GM21529 (cell line): ENCODE results near the gene SPNS3.

Experiments used
- ATAC-seq: cut with Tn5 transposase; IDR thresholded peaks from one replicate; pipeline ENCODE4 v1.9.1; 2021; ENCODE audit not compliant: unreplicated experiment

The SPNS3 gene

DNA sequence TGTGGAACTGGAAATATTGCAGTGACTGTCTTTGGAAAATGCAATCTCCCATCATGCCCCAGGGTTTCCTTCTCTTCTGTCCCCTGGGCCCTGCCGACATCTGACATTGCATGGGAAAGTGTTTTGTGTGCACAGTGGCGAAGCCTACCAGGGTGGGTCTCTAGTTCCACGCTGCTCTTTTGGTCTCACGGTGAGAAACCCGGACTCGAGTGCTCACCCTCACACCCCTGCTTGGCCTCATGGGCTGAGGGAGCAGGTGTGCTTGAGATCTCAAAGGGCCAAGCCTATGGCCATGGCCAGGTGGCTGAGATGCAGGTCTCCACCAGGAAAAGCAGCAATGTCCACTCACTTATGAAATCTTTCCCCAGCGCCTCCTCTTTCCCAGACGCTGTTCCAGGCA, 32.0 kb downstream of the SPNS3 start:
- ATAC-seq, result no peak

GRCh38 chr17:4467287-4467686, 33.5 kb downstream of the SPNS3 start:
- no peak for ATAC-seq

GRCh38 chr17:4469552-4469951, 35.8 kb downstream of the SPNS3 start:
- no peak for ATAC-seq

DNA sequence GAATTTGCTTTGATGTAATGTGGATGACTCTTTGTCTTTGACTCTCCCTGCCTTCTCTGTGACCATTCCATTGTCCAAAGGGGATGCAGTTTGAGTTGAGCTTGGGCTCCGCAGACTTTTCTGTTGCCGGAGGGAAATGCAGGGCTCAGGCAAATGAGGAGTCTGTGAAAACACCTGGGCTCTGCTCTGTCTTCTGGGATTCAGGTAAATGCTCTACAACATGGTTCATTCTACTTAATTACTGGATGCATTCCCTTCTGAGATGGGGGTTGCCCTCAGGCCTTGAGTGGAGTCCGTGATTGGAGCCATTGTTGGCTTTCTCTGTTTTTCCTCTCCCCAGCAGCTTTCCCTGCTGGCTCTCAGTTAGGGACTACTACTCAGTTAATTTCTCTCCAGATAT, 38.5 kb downstream of the SPNS3 start:
- no peak for ATAC-seq

DNA sequence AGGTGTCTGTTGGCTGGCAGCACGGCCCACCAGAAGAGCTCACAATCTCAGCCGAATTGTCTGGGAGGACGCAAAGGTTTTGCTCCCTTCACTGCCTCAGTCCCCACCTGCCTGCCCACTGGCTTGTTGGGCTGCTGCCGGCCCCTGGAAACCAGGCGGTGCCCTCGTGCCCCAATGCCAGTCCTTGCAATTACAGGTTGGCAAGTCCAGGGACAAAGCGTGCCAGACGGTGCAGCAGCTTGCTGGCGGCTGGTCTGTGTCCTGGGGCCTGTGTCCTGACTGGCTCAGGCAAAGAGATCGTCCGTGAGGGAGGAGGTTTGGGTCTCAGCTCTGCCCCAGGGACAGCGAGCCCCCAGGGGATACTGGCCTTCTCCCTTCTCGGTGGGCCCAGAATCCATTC, 40.4 kb downstream of the SPNS3 start:
- ATAC-seq, result no peak

- no peak for ATAC-seq
These were observed 41.3 kb downstream of the SPNS3 start for GRCh38 chr17:4475001-4475400.

DNA sequence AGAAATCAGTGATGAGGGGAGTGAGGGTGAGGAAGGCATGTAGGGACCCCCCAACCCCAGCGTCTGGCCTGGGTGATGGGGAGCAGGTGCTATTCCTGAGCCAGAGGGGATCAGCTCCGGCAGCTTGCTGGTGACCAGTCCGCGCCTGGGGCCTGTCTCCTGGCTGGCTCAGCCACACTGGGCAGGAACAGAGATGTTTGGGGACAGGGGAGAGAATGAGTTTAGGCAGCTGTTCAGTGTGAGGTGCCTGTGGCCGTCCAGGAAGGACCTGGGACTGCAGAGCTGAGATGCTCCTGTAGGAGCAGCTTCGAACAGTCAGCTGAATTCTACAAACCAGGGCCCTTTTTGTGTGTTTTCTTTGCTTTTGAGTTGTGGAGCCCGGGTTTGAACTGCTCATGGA, 41.7 kb downstream of the SPNS3 start:
- ATAC-seq, result no peak

- ATAC-seq, result no peak
These were observed 42.3 kb downstream of the SPNS3 start for GRCh38 chr17:4476017-4476416.

DNA sequence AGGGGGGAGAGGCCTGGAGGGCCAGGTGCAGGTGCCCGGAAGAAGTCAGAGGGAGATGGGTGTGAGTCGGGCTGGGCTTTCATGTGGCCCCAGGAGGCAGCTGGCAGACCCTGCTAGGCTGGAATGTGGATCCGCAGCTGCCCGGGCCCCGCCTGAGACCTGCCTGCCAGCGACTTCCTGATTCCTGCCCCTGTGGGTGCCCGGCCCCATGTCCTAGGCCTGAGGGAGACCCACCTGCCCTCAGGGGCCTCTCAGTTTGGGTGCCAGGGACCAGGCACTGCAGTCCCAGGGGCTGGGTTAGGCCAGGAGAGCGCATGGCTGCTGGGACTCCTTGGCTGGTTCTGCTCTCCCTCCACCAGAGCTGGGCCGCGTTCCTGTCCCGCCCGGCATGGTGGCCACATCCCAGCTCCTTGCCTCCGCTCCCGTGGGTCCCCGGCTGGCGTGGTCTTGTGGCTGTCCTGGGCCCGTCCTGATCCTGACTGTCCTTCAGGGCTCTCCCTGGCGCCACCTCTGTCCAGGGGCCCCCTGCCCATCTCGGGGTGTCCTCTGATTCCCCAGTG, 42.9 kb downstream of the SPNS3 start:
- no peak for ATAC-seq

DNA sequence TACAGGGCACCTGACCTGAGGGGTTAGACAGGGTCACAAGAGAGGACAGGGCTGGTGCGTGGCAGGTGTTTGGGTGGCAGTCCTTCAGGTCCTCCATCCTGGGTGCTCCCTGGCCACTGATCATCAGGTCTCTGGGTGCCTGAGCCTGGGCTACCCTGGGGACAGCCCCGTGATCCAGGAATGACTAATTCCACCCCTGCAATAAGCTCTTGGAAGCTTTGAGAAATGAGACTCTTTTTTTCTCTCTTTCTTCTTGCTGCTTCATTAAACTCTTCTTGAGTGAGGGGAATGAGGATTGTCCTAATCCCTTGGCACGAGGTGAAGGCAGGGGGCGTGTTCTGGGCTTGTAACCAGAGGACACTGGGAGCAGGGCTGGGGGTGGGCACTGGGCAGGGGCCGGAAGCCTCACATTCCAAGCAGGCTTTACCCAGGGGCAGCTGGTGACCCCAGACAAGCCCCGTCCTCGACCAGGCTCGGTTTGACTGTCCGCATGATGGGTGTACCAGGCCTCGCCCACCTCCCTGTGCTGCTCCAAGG, 43.6 kb downstream of the SPNS3 start:
- no peak for ATAC-seq

- ATAC-seq, result no peak
These were observed 44.6 kb downstream of the SPNS3 start for GRCh38 chr17:4478318-4478830.

DNA sequence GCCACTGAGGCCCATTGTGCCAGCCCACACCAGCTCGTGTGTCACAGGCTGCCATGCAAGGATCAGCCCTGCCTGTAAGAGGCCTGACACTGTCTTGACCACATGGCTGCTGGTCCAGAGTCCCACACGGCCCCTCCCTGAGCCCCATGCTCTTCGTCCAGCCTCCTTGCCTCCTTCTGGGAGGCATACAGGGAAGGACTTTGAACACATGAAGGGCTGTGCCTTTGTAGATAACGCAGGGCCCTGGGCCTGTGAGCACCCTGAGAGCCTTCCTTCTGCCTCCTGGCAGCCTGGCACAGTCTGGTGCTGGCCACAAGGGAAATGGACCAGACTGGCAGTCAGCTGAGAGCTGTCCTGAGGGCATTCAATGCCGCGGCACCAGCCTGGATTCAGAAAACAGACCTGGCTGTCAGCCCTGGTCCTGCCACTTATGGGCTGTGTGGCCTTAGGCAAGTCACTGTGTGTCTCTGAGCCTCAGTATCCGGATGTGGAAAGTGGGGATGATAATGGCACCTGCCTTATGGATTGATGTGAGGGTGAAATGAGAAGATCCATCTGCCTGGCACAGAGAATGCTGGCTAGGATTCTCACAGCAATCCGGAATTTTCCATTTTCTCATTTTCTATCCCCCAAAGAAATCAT, 45.7 kb downstream of the SPNS3 start:
- no peak for ATAC-seq

GRCh38 chr17:4479982-4480751, 46.4 kb downstream of the SPNS3 start:
- no peak for ATAC-seq

DNA sequence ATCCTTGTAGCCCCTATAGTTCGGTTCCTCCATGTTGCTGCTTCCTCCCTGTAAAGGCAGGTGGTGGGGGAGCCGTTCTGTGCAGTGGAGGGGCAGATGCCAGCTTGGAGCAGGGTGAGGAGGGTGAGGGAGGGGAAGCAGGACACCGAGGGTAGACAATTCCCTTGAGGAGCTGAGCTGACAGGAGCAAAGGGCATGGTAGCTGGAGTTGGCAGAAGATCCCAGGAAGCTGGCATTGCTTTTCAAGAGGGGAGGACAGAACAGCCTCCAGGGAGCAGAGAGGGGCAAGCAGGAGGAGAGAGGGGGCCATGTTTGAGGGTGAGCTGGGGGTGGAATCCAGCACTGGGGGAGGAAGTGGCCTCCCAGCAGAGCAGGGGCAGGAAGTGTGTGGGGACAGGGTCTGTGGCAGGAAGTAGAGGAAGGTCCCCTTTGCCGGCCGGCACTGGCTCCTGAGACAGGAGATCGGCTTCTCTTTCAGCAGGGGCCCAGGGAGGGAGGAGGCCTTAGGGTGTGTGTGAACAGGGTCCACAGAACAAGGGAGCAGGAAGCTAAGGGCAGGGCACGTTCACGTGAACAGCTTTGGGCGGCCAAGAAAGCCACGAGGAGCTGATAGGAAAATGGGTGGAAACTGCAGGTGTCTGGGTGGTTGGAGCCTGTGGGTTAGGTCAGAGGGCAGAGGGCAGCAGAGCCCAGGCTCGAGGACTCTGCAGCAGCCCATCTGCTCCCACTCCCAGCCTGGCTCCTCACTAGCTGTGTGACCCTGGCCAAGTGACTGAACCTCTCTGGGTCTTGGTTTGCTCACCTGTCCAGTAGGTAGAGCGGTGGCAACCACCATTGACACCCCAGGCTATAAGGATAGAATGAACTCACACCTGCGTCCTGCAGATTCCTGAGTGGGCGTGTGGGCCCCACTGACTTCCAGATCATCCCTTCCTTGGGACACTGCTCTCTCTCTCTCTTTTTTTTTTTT, 47.5 kb downstream of the SPNS3 start:
- no peak for ATAC-seq

- no peak for ATAC-seq
These were observed 48.7 kb downstream of the SPNS3 start for GRCh38 chr17:4482338-4483011.

- ATAC-seq, result no peak
These were observed 49.5 kb downstream of the SPNS3 start for GRCh38 chr17:4483012-4483840.

- no peak for ATAC-seq
These were observed 52.2 kb downstream of the SPNS3 start for GRCh38 chr17:4485676-4486646.

DNA sequence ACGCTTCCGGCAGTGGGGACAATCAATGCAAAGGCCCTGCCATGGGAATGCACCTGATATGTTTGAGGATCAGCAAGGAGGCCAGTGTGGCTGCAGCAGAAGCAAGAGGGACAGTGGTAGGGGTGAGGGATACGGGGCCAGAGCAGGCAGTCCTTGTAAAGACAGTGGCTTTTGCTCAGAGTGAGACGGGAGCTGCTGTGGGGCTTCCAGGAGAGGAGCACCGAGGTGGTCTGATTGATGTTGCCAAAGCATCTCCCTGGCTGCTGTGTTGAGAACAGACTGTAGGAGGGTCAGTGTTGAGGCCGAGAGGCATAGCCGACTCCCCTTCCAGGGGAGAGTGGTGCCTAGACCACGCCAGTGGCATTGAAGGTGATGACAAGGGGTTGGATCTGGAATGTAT, 53.6 kb downstream of the SPNS3 start:
- no peak for ATAC-seq
